ENCODE results near the gene TP53TG5.

- TF ChIP-seq CTCF (IDR thresholded peaks at IDR 0.05; ENCODE audit: low read depth, low read length, poor library complexity, severe bottlenecking) (no peak), EZH2phosphoT487 (IDR thresholded peaks at IDR 0.05; ENCODE audit: borderline replicate concordance, low read length) (no peak)
These were observed 31.6 kb upstream of the TP53TG5 start for GRCh38 chr20:45409521-45410272.

Measured in DOHH2 (cell line).